Vagina (tissue), 2 donors: Measurements from ENCODE around the gene LY6G5B.

ENCODE experiments used
- CTCF ChIP-seq, 3 experiments: fragments of 450-650 bp in 2 of 3; fragments of 200-600 bp in 1 of 3; sonication (generic) in 1 of 3; IDR thresholded peaks; one replicate each; pipeline ENCODE4 v1.5.1; 2017 to 2019; ENCODE audit warnings: antibody characterized with exemption in 3 of 3, mild to moderate bottlenecking in 2 of 3, moderate library complexity in 2 of 3
- POLR2A ChIP-seq, 2 donors: fragments of 450-650 bp; IDR thresholded peaks; one replicate each; pipeline ENCODE4 v1.6.1; 2017; ENCODE audit warnings: antibody characterized with exemption in 2 of 2, mild to moderate bottlenecking in 2 of 2, moderate library complexity in 2 of 2

- no peak for TF ChIP-seq POLR2A (IDR thresholded peaks at IDR 0.05)
- TF ChIP-seq CTCF (IDR thresholded peaks at IDR 0.05): no peak
Observed at GRCh38 chr6:31689249-31690110, 19.7 kb downstream of the LY6G5B start.
